Measurements from ENCODE around the gene MINDY4. TPM values are rescaled to one million over a fixed set of nuclear protein-coding genes. Genes with fewer than 3 reads are reported as not detected.

The MINDY4 gene
- total RNA-seq, 1 donor from 2014 or later: 4.1 TPM

GRCh38 chr7:30796105-30796869 is 25.1 kb downstream of the MINDY4 start:
- H4K20me1 ChIP-seq (ENCODE audit: insufficient read depth, low read length): peaks cover 9% of the 10 kb centered on the region
- TF ChIP-seq, protein P1, sequence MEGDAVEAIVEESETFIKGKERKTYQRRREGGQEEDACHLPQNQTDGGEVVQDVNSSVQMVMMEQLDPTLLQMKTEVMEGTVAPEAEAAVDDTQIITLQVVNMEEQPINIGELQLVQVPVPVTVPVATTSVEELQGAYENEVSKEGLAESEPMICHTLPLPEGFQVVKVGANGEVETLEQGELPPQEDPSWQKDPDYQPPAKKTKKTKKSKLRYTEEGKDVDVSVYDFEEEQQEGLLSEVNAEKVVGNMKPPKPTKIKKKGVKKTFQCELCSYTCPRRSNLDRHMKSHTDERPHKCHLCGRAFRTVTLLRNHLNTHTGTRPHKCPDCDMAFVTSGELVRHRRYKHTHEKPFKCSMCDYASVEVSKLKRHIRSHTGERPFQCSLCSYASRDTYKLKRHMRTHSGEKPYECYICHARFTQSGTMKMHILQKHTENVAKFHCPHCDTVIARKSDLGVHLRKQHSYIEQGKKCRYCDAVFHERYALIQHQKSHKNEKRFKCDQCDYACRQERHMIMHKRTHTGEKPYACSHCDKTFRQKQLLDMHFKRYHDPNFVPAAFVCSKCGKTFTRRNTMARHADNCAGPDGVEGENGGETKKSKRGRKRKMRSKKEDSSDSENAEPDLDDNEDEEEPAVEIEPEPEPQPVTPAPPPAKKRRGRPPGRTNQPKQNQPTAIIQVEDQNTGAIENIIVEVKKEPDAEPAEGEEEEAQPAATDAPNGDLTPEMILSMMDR (IDR thresholded peaks at IDR 0.05; ENCODE audit: insufficient read depth, low read depth, low read length): no peak
- TF ChIP-seq EZH2 (IDR thresholded peaks at IDR 0.05; ENCODE audit: insufficient read depth, low read length): no peak
- Mint-ChIP-seq H3K4me3 (ENCODE audit: unreplicated experiment) (no peak overlapping the region), H3K4me1 (ENCODE audit: low read depth, unreplicated experiment) (peaks cover 43% of the 10 kb centered on the region), H3K27me3 (ENCODE audit: low read depth, unreplicated experiment) (no peaks in the 10 kb centered on the region), H3K27ac (ENCODE audit: unreplicated experiment) (peak overlapping the region; percentile 28), H3K36me3 (ENCODE audit: low read depth, unreplicated experiment) (peaks cover 2% of the 10 kb centered on the region), H3K9me3 (ENCODE audit: unreplicated experiment) (no peaks in the 10 kb centered on the region)
- FAIRE-seq: no peak
- peaks cover 46% of the 10 kb centered on the region for H3K4me1 ChIP-seq (ENCODE audit: insufficient read depth, low read length)
- H3K27ac ChIP-seq (ENCODE audit: low read depth, low read length): no peak overlapping the region
- H3K4me2 ChIP-seq (ENCODE audit: low read length): peak overlapping the region; percentile 34
- H3K27me3 ChIP-seq (ENCODE audit: insufficient read depth, low read length): no peaks in the 10 kb centered on the region
- peak; percentile 52 for DNase-seq (ENCODE audit: low read depth)
- no peak overlapping the region for H3K9ac ChIP-seq (ENCODE audit: low read length)
- no peak overlapping the region for H3K4me3 ChIP-seq (ENCODE audit: insufficient read depth, low read depth, low read length)
- no peaks in the 10 kb centered on the region for H3K9me3 ChIP-seq (ENCODE audit: insufficient read depth, low read depth, low read length)
- no peak overlapping the region for H2AFZ ChIP-seq (ENCODE audit: low read depth, low read length)
- no peaks in the 10 kb centered on the region for H3K79me2 ChIP-seq (ENCODE audit: insufficient read depth, low read length)
- H3K36me3 ChIP-seq (ENCODE audit: insufficient read depth, low read length): no peaks in the 10 kb centered on the region

DNA sequence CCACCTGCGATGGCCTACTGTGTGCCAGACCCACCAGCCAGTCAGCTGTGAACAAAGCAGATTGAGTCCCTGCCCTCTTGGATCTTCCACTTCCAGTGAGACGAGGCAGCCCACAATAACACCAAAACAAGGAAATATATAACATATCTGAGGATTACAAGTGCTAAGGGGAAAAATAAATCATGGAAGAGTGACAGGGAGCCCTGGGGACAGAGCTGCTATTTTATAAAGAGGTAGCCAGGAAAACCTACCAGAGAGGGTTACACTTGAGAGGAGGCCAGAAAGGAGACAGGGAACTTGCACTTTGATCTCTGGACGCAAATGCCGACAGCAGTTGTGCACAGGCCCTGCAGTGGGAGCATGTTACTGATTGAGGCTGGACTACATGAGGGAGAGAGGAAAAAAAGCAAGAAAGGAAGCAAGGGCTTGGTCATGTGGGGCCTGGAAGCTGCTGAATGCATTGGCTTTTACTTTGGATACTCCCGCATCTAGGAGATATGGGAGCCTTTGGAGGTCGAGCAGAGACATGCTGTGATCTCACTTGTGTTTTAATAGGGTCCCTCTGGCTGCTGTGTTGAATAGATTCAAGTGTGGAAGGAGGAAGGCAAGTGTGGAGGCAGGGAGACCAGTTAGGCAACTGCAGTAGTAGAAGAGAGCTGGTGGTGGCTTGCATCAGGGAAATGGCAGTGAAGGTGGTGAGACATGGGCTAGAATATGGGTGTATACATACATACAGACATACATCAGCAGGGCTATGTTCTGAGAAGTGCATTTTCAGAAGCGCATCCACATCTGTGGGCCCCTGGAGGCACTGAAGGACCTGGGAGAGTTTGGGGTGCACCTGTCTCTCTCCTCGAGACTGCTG is 26.2 kb downstream of the MINDY4 start:
- H3K4me3 ChIP-seq (ENCODE audit: insufficient read depth, low read depth, low read length): no peak overlapping the region
- no peaks in the 10 kb centered on the region for H3K27me3 ChIP-seq (ENCODE audit: insufficient read depth, low read length)
- no peak overlapping the region for H3K27ac ChIP-seq (ENCODE audit: low read depth, low read length)
- no peak overlapping the region for H3K4me2 ChIP-seq (ENCODE audit: low read length)
- no peak for FAIRE-seq
- no peaks in the 10 kb centered on the region for H3K36me3 ChIP-seq (ENCODE audit: insufficient read depth, low read length)
- peaks cover 9% of the 10 kb centered on the region for H4K20me1 ChIP-seq (ENCODE audit: insufficient read depth, low read length)
- H3K4me1 ChIP-seq (ENCODE audit: insufficient read depth, low read length): peaks cover 46% of the 10 kb centered on the region
- no peaks in the 10 kb centered on the region for H3K79me2 ChIP-seq (ENCODE audit: insufficient read depth, low read length)
- H3K4me3 Mint-ChIP-seq (ENCODE audit: unreplicated experiment): no peak overlapping the region
- no peak for DNase-seq (ENCODE audit: low read depth)
- no peaks in the 10 kb centered on the region for H3K36me3 Mint-ChIP-seq (ENCODE audit: low read depth, unreplicated experiment)
- H3K9me3 Mint-ChIP-seq (ENCODE audit: unreplicated experiment): no peaks in the 10 kb centered on the region
- no peaks in the 10 kb centered on the region for H3K27me3 Mint-ChIP-seq (ENCODE audit: low read depth, unreplicated experiment)
- no peaks in the 10 kb centered on the region for H3K9me3 ChIP-seq (ENCODE audit: insufficient read depth, low read depth, low read length)
- no peak overlapping the region for H3K9ac ChIP-seq (ENCODE audit: low read length)
- no peak overlapping the region for H2AFZ ChIP-seq (ENCODE audit: low read depth, low read length)
- H3K4me1 Mint-ChIP-seq (ENCODE audit: low read depth, unreplicated experiment): peaks cover 43% of the 10 kb centered on the region
- TF ChIP-seq, protein P1 (IDR thresholded peaks at IDR 0.05; ENCODE audit: insufficient read depth, low read depth, low read length): no peak
- no peak for TF ChIP-seq EZH2 (IDR thresholded peaks at IDR 0.05; ENCODE audit: insufficient read depth, low read length)
- peak overlapping the region; percentile 8 for H3K27ac Mint-ChIP-seq (ENCODE audit: unreplicated experiment)
